ENCODE data around the gene ZNF652.

The ZNF652 gene

DNA sequence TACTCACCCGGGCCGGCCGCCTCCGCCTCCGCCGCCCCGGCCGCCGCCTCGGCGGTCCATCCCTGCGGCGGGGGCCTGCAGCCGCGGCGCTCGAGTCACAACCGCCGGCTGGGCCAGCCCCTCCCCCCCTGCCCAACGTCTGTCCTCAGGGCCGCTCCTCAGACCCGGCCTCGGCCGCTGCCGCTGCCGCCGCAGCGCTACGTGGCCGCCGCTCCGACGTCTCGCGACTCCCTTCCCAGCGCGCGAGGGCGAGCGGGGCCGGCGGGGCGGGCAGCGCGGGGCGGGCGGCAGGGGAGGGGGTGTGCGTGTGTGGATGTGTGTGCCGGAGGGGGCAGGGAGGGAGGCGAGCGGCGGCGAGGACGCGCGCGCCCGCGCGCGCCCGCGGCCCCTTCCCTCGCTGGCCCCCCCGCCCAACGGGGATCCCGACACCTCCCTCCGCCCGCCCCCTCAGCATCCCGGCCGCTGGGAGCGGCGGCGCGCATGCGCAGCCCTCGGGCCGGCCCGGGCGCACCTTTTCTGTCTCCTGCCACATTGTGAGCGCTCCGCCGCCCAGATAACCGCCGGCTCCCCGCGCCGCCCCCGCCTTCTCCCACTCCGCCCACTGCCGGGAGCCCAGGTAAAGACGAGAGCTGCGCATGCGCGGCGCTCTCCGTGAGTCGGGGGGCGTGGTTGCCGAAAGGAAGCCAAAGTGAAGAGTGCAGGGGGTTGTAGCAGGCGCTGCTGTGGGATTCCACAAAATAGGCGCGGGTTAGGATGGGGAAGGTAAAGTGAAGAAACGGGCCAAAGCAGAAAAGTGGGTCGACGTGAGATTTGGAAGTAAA lies at the start of gene ZNF652:
Gene ZNF652 (minus strand): TSS at position 349 of the 821 bp plus-strand sequence. CDS start 44,525 bp downstream, outside the sequence.
- Mint-ChIP-seq H3K4me3 (peak within 1 kb of the TSS; percentile 96), H3K9me3 (no peaks in the 10 kb centered on the region), H3K36me3 (ENCODE audit: low read depth) (no peaks in the 10 kb centered on the region), H3K27me3 (no peaks in the 10 kb centered on the region), H3K27ac (peak within 1 kb of the TSS; percentile 96), H3K4me1 (ENCODE audit: low read depth) (peaks cover 58% of the 10 kb centered on the region)

- Mint-ChIP-seq H3K4me1 (ENCODE audit: low read depth) (peaks cover 68% of the 10 kb centered on the region), H3K36me3 (ENCODE audit: low read depth) (peaks cover 87% of the 10 kb centered on the region), H3K4me3 (no peak overlapping the region), H3K27me3 (no peaks in the 10 kb centered on the region), H3K9me3 (no peaks in the 10 kb centered on the region), H3K27ac (no peak overlapping the region)
Observed at GRCh38 chr17:49409066-49409465, 47.0 kb upstream of the ZNF652 start.

DNA sequence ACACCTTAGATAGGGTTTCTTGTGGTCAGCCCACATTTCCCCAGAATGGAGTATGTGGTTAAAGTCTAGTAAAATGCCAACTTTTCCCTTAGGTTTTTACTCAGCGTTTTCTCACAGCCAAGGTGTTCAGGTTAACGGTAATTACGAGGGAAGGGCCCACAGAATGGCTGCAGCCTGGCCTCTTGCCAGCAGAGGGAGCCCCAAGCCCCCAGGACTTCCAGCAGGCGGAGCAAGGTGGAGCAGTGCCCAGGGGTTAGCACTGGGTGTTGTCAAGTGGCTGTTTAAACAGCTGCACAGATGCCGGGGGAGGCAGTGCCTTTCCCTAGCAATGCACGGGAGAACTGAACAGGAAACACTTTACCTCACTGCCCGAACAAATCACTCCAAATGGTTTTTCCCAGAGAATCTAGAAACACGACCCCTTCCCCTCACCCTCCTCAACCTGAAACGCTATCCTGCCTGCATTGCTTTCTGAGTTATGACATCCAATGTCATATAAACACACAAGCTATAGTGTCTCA lies 46.0 kb upstream of the ZNF652 start:
- H3K27me3 Mint-ChIP-seq = no peaks in the 10 kb centered on the region
- H3K27ac Mint-ChIP-seq = no peak overlapping the region

DNA sequence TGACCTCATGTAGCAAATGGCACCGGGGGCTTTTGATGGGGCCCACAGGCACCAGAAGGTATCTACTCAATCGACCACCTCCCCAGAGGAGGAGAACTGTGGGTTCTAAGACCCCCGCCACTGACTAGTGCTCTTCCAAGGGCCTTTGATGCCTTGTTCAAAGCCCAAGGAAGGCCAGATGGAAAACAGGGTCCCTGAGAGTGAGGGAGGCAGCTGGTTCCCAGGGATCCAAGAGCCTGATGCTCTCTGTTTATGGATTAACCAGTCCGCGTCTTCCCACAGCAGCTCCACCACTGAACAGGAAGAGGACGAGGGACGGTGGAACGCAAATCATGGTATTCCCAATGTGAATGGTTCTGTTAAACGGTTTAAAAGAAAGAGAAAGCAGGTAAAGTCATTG lies 45.0 kb upstream of the ZNF652 start:
- Mint-ChIP-seq H3K9me3 (no peaks in the 10 kb centered on the region), H3K27ac (no peak overlapping the region)

More for the DNA sequence above, 46.0 kb upstream of the ZNF652 start:
- Mint-ChIP-seq H3K4me3 (peak overlapping the region; percentile 8), H3K36me3 (ENCODE audit: low read depth) (peaks cover 96% of the 10 kb centered on the region), H3K9me3 (no peaks in the 10 kb centered on the region), H3K4me1 (ENCODE audit: low read depth) (peaks cover 66% of the 10 kb centered on the region)

DNA sequence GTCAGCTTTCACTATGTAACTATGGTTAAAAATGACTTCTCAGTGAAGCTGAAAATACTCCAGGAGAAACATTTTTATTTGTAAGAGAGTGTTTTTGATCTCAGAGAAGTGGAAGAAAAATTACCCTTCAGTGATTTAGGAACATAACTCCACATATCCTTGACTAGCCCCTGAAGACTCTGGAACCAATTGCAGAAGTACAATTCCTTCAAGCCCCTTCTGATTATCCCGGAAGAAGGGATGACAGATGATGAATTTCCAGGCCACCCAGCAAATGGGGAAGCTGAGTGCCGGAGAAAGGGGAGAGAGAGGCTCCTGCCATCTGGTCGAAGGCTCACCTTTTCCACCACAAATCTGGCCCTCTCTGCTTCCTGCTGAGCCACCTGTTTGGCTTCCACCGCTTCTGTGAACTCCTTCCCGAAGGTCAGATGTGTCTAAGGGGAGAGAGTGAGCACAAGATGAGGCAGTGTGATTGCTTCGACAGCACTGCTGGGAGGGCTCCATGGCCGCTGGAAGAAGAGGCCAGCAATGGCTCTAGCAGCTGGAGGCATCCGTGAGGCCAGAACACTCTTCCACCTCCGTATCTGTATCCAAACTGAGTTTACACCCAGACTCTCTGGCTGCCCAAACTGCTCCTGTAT lies 44.5 kb upstream of the ZNF652 start:
- peaks cover 96% of the 10 kb centered on the region for H3K36me3 Mint-ChIP-seq (ENCODE audit: low read depth)
- H3K4me1 Mint-ChIP-seq (ENCODE audit: low read depth) = peaks cover 55% of the 10 kb centered on the region
- H3K4me3 Mint-ChIP-seq = no peak overlapping the region
- H3K27me3 Mint-ChIP-seq = no peaks in the 10 kb centered on the region
- H3K9me3 Mint-ChIP-seq = no peaks in the 10 kb centered on the region
- H3K27ac Mint-ChIP-seq = no peak overlapping the region

More for the DNA sequence above, 45.0 kb upstream of the ZNF652 start:
- Mint-ChIP-seq H3K4me1 (ENCODE audit: low read depth) (peaks cover 60% of the 10 kb centered on the region), H3K4me3 (no peak overlapping the region), H3K36me3 (ENCODE audit: low read depth) (peaks cover 97% of the 10 kb centered on the region), H3K27me3 (no peaks in the 10 kb centered on the region)

GRCh38 chr17:49404906-49405305 lies 42.9 kb upstream of the ZNF652 start:
- Mint-ChIP-seq H3K36me3 (ENCODE audit: low read depth) (peaks cover 83% of the 10 kb centered on the region), H3K4me3 (no peak overlapping the region), H3K27me3 (no peaks in the 10 kb centered on the region), H3K9me3 (no peaks in the 10 kb centered on the region), H3K27ac (peak overlapping the region; percentile 59), H3K4me1 (ENCODE audit: low read depth) (peaks cover 55% of the 10 kb centered on the region)

DNA sequence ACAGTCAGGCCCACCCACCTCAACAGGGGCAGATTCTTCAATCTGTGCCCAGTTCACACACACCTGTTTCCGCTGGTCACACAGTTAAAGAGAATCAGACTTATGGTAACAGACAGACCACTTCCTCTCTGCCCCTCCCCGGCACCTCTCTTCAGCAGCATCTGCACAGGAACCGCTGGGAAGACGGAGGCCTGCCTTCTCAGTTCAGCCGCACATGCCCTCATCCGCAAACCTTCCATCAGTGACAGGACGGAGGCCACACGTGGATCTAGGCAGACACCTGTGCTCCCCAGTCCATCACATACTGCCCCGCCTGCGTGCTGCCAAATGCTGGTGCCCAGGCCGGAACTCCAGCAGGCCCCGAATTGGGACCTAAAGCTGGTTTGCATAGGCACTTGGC lies 42.3 kb upstream of the ZNF652 start:
- H3K27me3 Mint-ChIP-seq = no peaks in the 10 kb centered on the region
- peaks cover 78% of the 10 kb centered on the region for H3K36me3 Mint-ChIP-seq (ENCODE audit: low read depth)
- H3K4me3 Mint-ChIP-seq = no peak overlapping the region
- H3K9me3 Mint-ChIP-seq = no peaks in the 10 kb centered on the region
- peak overlapping the region; percentile 59 for H3K27ac Mint-ChIP-seq
- H3K4me1 Mint-ChIP-seq (ENCODE audit: low read depth) = peaks cover 51% of the 10 kb centered on the region

DNA sequence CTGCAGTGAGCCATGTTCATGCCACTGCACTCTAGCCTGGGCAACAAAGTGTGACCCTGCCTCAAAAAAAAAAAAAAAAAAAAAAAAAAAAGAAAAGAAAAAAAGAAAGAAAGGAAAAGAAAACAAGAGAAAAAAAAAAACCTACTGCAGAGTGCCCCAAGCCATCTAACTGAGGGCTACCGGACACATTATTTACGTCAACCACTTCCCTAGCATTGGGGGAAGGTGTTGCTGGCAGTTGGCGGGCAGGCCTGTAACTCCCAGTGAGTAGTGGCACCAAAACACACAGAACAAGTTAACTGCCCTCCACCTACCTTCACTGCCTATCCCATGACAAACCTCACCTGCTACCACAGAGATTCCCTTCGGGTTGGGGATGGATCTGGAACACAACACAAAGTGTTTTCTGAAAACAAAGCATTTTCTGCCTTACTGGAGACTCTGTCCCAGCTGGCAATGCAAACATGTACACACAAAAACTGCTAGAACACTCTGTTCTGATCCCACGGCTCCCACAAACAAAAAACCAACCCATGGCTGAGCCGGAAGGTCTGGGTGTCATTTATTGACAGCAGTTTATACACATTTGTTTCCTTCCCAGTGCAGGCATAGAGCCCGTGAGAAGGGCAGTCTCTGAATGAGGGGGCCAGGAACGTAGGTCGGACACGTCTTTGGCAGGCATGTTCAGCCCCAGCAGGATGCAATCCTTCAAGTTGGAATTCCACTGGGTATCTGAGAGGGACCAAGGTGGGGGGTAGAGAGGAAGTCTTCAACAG lies 41.7 kb upstream of the ZNF652 start:
- Mint-ChIP-seq H3K27ac (peak overlapping the region; percentile 48), H3K4me3 (no peak overlapping the region), H3K27me3 (no peaks in the 10 kb centered on the region), H3K9me3 (no peaks in the 10 kb centered on the region), H3K36me3 (ENCODE audit: low read depth) (peaks cover 71% of the 10 kb centered on the region), H3K4me1 (ENCODE audit: low read depth) (peaks cover 44% of the 10 kb centered on the region)

DNA sequence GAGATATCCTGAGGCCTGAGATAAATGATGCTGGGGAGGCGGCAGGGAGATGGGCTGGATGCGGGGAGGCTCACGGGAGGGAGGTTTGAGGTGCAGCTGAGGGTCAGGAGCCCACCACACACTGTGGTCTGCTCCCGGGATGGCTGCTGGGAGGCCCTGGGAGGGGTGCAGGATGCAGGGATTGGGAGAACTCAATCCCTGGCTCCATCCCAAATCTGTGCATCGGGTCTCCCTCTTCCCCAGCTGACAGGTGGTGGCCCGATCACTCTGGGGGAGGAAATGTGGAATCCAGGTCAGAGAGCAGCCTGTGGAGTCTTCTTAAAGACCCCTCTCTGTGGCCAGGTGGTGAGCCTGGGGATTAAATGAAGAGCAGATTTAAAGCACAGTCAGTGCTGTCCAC lies 40.7 kb upstream of the ZNF652 start:
- H3K4me1 Mint-ChIP-seq (ENCODE audit: low read depth) = peaks cover 34% of the 10 kb centered on the region
- no peaks in the 10 kb centered on the region for H3K9me3 Mint-ChIP-seq
- H3K27ac Mint-ChIP-seq = no peak overlapping the region
- peaks cover 61% of the 10 kb centered on the region for H3K36me3 Mint-ChIP-seq (ENCODE audit: low read depth)
- H3K4me3 Mint-ChIP-seq = no peak overlapping the region
- H3K27me3 Mint-ChIP-seq = no peaks in the 10 kb centered on the region

GRCh38 chr17:49401971-49402611 lies 40.0 kb upstream of the ZNF652 start:
- Mint-ChIP-seq H3K4me3 (no peak overlapping the region), H3K27me3 (no peaks in the 10 kb centered on the region), H3K36me3 (ENCODE audit: low read depth) (peaks cover 55% of the 10 kb centered on the region), H3K9me3 (no peaks in the 10 kb centered on the region), H3K27ac (no peak overlapping the region), H3K4me1 (ENCODE audit: low read depth) (peaks cover 28% of the 10 kb centered on the region)

DNA sequence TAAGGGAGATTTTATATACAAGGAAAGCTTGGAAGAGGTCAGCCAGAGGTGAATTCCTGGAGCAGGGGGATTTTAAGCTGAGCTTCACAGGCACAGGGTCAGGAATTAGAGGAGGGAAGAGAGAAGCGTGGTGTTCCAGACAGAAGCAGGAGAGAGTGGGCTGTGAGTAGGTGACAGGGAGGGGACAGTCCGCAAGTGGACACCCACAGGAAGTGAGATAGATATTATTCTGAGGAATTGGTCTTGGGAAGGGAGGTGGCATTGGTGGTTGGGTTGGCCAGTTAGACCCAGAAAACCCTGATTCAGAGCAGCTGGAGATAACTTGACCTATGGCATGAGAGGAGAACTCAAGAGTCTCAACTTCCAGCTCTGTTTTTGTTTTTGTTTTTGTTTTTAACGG lies 37.9 kb upstream of the ZNF652 start:
- Mint-ChIP-seq H3K9me3 (no peaks in the 10 kb centered on the region), H3K27me3 (no peaks in the 10 kb centered on the region), H3K27ac (no peak overlapping the region), H3K4me1 (ENCODE audit: low read depth) (peaks cover 16% of the 10 kb centered on the region), H3K4me3 (no peak overlapping the region), H3K36me3 (ENCODE audit: low read depth) (peaks cover 34% of the 10 kb centered on the region)

DNA sequence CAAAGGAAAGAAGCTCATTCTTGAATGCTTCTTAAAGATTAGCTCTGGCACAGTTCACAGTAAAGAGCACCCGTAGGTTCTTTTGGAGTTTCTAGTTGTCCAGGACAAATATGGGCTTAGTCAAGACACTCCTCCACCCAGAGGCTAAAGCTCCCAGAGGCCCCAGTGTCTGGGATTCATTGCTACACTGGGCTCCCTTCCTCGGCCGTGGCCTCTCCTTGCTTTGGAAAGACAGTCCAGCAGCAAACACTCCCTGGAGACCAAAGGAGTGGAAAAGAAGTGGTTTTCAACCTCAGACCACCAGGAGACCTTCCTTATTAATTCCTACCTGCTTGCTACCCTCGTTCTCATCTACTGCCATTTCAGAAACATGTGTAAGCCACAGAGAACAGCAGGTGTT lies 35.5 kb upstream of the ZNF652 start:
- Mint-ChIP-seq H3K4me3 (no peak overlapping the region), H3K36me3 (ENCODE audit: low read depth) (peaks cover 12% of the 10 kb centered on the region), H3K4me1 (ENCODE audit: low read depth) (peaks cover 16% of the 10 kb centered on the region), H3K27ac (no peak overlapping the region), H3K27me3 (no peaks in the 10 kb centered on the region), H3K9me3 (no peaks in the 10 kb centered on the region)

- Mint-ChIP-seq H3K27me3 (no peaks in the 10 kb centered on the region), H3K27ac (no peak overlapping the region), H3K4me3 (no peak overlapping the region), H3K36me3 (ENCODE audit: low read depth) (no peaks in the 10 kb centered on the region), H3K4me1 (ENCODE audit: low read depth) (peaks cover 46% of the 10 kb centered on the region), H3K9me3 (no peaks in the 10 kb centered on the region)
Observed at GRCh38 chr17:49393491-49394255, 31.6 kb upstream of the ZNF652 start.
